K562 (cell line): ENCODE data around the gene PITHD1. TPM values are rescaled to one million over a fixed set of nuclear protein-coding genes. Genes with fewer than 3 reads are reported as not detected.

Source experiments
- ATAC-seq: fragments of 200-7000 bp; cut with Tn5 transposase; 3 replicates; pipeline ENCODE4 v1.9.1; 2020; ENCODE audit warnings: moderate library complexity
- BruUV-seq: library from RNA; stranded (reverse); fragments of 400-500 nt; replicated peaks from 2 replicates; lab custom pipeline; 2021; lab: Mats Ljungman, UMichigan
- CTCF ChIA-PET: fragments of 300-600 bp; formaldehyde crosslinking; extraction: SDS; loops from one replicate; lab custom pipeline; 2021; ENCODE audit warnings: low intra/inter-chr PET ratio; lab: Yijun Ruan, JAX
- POLR2A ChIA-PET: fragments of 300-600, 350-650 bp; sonication (Branson Sonifier 250); formaldehyde crosslinking; extraction: SDS; loops from one replicate; lab custom pipeline; 2021; ENCODE audit warnings: antibody characterized with exemption, inconsistent platforms; lab: Yijun Ruan, JAX
- DNase-seq, 4 experiments: peaks; one replicate each; pipeline versions ENCODE4 v3.0.0 to v3.0.0-alpha.2; 2011 to 2018; ENCODE audit warnings: low spot score in 3 of 4, mixed read lengths in 3 of 4; ENCODE audit errors: extremely low read depth in 1 of 4
- FAIRE-seq: peaks from 2 replicates; lab custom pipeline; 2011; peaks lifted over from hg19 to GRCh38; lab: Jason Lieb, UNC
- H2AFZ ChIP-seq: 2 replicates; pipeline ENCODE4 v1.6.0; 2011; ENCODE audit warnings: low read depth, low read length, control low read depth, inconsistent platforms
- H3K27ac ChIP-seq: fragments of 200-600 bp; 3 replicates; pipeline ENCODE4 v1.8.0; 2011; ENCODE audit warnings: low read depth, mild to moderate bottlenecking, control low read depth, inconsistent platforms, low read length, moderate library complexity, mixed read lengths; ENCODE audit errors: extremely low read depth
- H3K27me3 ChIP-seq, 2 experiments: fragments of 300-600 bp in 1 of 2; 2 replicates in 1 of 2; 3 replicates in 1 of 2; pipeline versions ENCODE4 v1.6.0 to v1.8.0; 2011; ENCODE audit warnings: inconsistent platforms in 2 of 2, low read length in 2 of 2, mild to moderate bottlenecking in 1 of 2, mixed read lengths in 1 of 2, moderate library complexity in 1 of 2; ENCODE audit not compliant: control insufficient read depth in 2 of 2, insufficient read depth in 2 of 2
- H3K36me3 ChIP-seq: fragments of 300-600 bp; 3 replicates; pipeline ENCODE4 v1.8.0; 2011; ENCODE audit warnings: mild to moderate bottlenecking, low read length, inconsistent platforms; ENCODE audit not compliant: control insufficient read depth, insufficient read depth
- H3K4me1 ChIP-seq, 2 experiments: fragments of 200-600 bp in 1 of 2; replicated peaks in 1 of 2; 2 replicates in 1 of 2; 3 replicates in 1 of 2; pipeline versions ENCODE4 v1.5.1 to v1.8.0; 2011; ENCODE audit warnings: inconsistent platforms in 2 of 2, low read length in 2 of 2, mild to moderate bottlenecking in 1 of 2, mixed read lengths in 1 of 2, moderate library complexity in 1 of 2; ENCODE audit not compliant: control insufficient read depth in 2 of 2, insufficient read depth in 2 of 2
- H3K4me2 ChIP-seq: 2 replicates; pipeline ENCODE4 v1.6.1; 2011; ENCODE audit warnings: low read length, control low read depth, inconsistent platforms, mixed read lengths; ENCODE audit not compliant: insufficient read depth
- H3K4me3 ChIP-seq: fragments of 200-600 bp; sonication (generic), shearing (Covaris generic); 2 replicates; pipeline ENCODE4 v1.5.1; 2016; ENCODE audit warnings: control low read depth, inconsistent platforms
- H3K79me2 ChIP-seq: fragments of 200-600 bp; 3 replicates; pipeline ENCODE4 v1.8.0; 2011; ENCODE audit warnings: low read length, inconsistent platforms; ENCODE audit not compliant: control insufficient read depth, insufficient read depth
- H3K9ac ChIP-seq, 2 experiments: 2 replicates each; pipeline versions ENCODE4 v1.6.0 to v1.6.1; 2011; ENCODE audit warnings: low read depth in 2 of 2, low read length in 2 of 2, control low read depth in 1 of 2, inconsistent platforms in 1 of 2, mild to moderate bottlenecking in 1 of 2, mixed read lengths in 1 of 2; ENCODE audit not compliant: insufficient read depth in 1 of 2
- H3K9me1 ChIP-seq: one replicate; pipeline ENCODE4 v1.6.0; 2011; ENCODE audit warnings: inconsistent platforms, mild to moderate bottlenecking, low read length, moderate library complexity; ENCODE audit not compliant: control insufficient read depth, insufficient read depth
- H3K9me3 ChIP-seq: replicated peaks from 2 replicates; pipeline ENCODE4 v1.5.1; 2011; ENCODE audit warnings: low read depth, low read length, inconsistent platforms; ENCODE audit not compliant: control insufficient read depth, insufficient read depth
- H4K20me1 ChIP-seq: replicated peaks from 2 replicates; pipeline ENCODE4 v1.6.1; 2011; ENCODE audit warnings: low read length, inconsistent platforms, mixed read lengths; ENCODE audit not compliant: control insufficient read depth, insufficient read depth
- CBX8 ChIP-seq: fragments of 200-600 bp; sonication (generic); IDR thresholded peaks from 2 replicates; pipeline ENCODE4 v1.6.1; 2012; ENCODE audit warnings: borderline replicate concordance, mixed run types, low read depth, mild to moderate bottlenecking, moderate library complexity, mixed read lengths, low read length, control low read depth, inconsistent platforms; ENCODE audit not compliant: poor library complexity, severe bottlenecking; ENCODE audit errors: extremely low read depth
- DIDO1 ChIP-seq: fragments of 450-650 bp; IDR thresholded peaks from 2 replicates; pipeline ENCODE4 v1.6.1; 2016; ENCODE audit warnings: low read depth, missing biosample characterization, missing genetic modification characterization
- GATAD2B ChIP-seq: fragments of 450-650 bp; IDR thresholded peaks from 2 replicates; pipeline ENCODE4 v1.6.1; 2017; ENCODE audit warnings: mild to moderate bottlenecking, borderline replicate concordance
- HDAC2 ChIP-seq: fragments of 450-650 bp; IDR thresholded peaks from 2 replicates; pipeline ENCODE4 v1.6.1; 2016; ENCODE audit warnings: mild to moderate bottlenecking
- HNRNPK ChIP-seq: fragments of 200-400 bp; formaldehyde crosslinking; IDR thresholded peaks from one replicate; pipeline ENCODE4 v1.6.1; 2018; ENCODE audit warnings: mild to moderate bottlenecking, low read depth, low read length; ENCODE audit not compliant: poor library complexity, severe bottlenecking
- MAFF ChIP-seq: IDR thresholded peaks from 2 replicates; pipeline ENCODE4 v1.6.1; 2012; ENCODE audit warnings: low read length, improper control_type of control experiment
- MBD2 ChIP-seq: sonication (generic); IDR thresholded peaks from 2 replicates; pipeline ENCODE4 v1.6.1; 2016; ENCODE audit warnings: low read depth, borderline replicate concordance
- NONO ChIP-seq, 2 experiments: fragments of 200-400 bp in 1 of 2; fragments of 450-650 bp in 1 of 2; formaldehyde crosslinking in 1 of 2; IDR thresholded peaks; 2 replicates each; pipeline ENCODE4 v1.6.1; 2017; ENCODE audit warnings: low read depth in 2 of 2, mild to moderate bottlenecking in 2 of 2, moderate library complexity in 2 of 2, low read length in 1 of 2
- NR2C1 ChIP-seq, 2 experiments: fragments of 450-650 bp; IDR thresholded peaks; 2 replicates each; pipeline ENCODE4 v1.6.1; 2017; ENCODE audit warnings: mild to moderate bottlenecking in 2 of 2, antibody characterized with exemption in 1 of 2, inconsistent platforms in 1 of 2, missing compliant biosample characterization in 1 of 2, missing genetic modification characterization in 1 of 2
- ZNF347 ChIP-seq: fragments of 450-650 bp; formaldehyde crosslinking; IDR thresholded peaks from 2 replicates; pipeline ENCODE4 v1.4.0; 2020; ENCODE audit warnings: low read depth, mild to moderate bottlenecking, moderate library complexity
- WGBS: fragments of 100-300 bp; shearing (Covaris generic); methylation state at CpG from one replicate; pipeline ENCODE4 v1.1.6; 2016; ENCODE audit warnings: low coverage, mixed read lengths; ENCODE audit not compliant: insufficient coverage; ENCODE audit errors: missing lambda C conversion rate; 5-methylcytosine and 5-hydroxymethylcytosine counted together
- in situ Hi-C: fragments of 300-500 bp; cut with MboI; formaldehyde crosslinking; loops from 4 replicates; pipeline ENCODE4 v1.15.0; 2018; ENCODE audit warnings: inconsistent platforms, mixed read lengths
- intact Hi-C: fragments of 100-400 bp; cut with micrococcal nuclease; formaldehyde crosslinking; loops from 2 replicates; pipeline ENCODE4 v1.14.2; 2022
- polyA plus RNA-seq, 8 experiments: library from polyadenylated mRNA; depleted of rRNA in 4 of 8; stranded (reverse) in 5 of 8; unstranded in 3 of 8; fragments of >200 nt; fragmentation: Nextera tagmentation in 2 of 8; fragmentation: Illumina TruSeq in 1 of 8; extraction: Ambion mirVana in 2 of 8; extraction: Trizol in 1 of 8; gene quantifications; 2 replicates each; pipeline versions ENCODE4 v1.2.1 to v1.2.3, GENCODE V29; 2011 to 2014; ENCODE audit warnings: inconsistent platforms in 1 of 8, missing spikeins in 1 of 8
- total RNA-seq, 7 experiments: library from RNA; depleted of rRNA in 6 of 7; stranded (reverse); fragments of >200 nt in 6 of 7; fragmentation: Illumina TruSeq in 2 of 7; extraction: Trizol in 2 of 7; gene quantifications; 2 replicates each; pipeline versions ENCODE4 v1.2.1 to v1.2.3, GENCODE V29; 2011 to 2021; ENCODE audit warnings: low replicate concordance in 1 of 7
- TF ChIP-seq, protein P1 (sequence below), 2 experiments: IDR thresholded peaks in 1 of 2; conservative IDR thresholded peaks in 1 of 2; 2 replicates each; pipeline ENCODE4 v1.6.1; 2016; ENCODE audit warnings: low read depth in 2 of 2, mild to moderate bottlenecking in 1 of 2, missing compliant biosample characterization in 1 of 2, missing genetic modification characterization in 1 of 2, moderate library complexity in 1 of 2
- TF ChIP-seq, protein P2 (sequence below): fragments of 250-450 bp; sonication (Bioruptor Pico); IDR thresholded peaks from 2 replicates; pipeline ENCODE4 v1.4.0; 2020; ENCODE audit warnings: mild to moderate bottlenecking
- TF ChIP-seq, protein P3 (sequence below): sonication (generic); IDR thresholded peaks from 2 replicates; pipeline ENCODE4 v1.6.1; 2016
- TF ChIP-seq, protein P4 (sequence below): fragments of 450-650 bp; conservative IDR thresholded peaks from 2 replicates; pipeline ENCODE4 v1.6.1; 2016; ENCODE audit warnings: missing genetic modification characterization, low read depth, mild to moderate bottlenecking, control low read depth, missing compliant biosample characterization

The PITHD1 gene
- total and polyA plus RNA-seq, 9 of the 15 experiments (the other 6 are each of a cell fraction or from before 2014, with no cell fraction given), result 46.5 to 175 (median 149) TPM

DNA sequence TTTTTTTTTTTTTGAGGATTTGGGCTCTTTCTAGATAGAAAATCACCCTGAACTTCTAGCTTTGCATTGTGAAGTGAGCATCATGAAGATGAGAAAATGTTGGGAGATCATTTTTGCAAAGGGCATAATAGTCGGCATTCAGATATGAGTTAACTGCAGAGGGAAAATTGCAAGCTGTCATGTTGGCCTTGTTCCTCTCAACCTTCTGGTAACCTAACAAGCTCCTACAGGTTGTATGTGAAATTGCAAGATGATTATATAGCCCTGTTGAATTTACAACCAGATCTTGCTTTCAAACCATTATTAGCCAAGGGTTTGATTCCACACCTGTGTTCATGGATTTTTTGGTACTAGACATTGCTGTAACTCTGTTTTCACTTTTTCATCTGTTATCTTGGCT lies 32.7 kb upstream of the PITHD1 start:
- H3K79me2 ChIP-seq, result peaks cover 81% of the 10 kb centered on the region
- intact Hi-C loops, result no loop called here
- FAIRE-seq (peak; percentile 51), DNase-seq (peak; percentile 50 to 64 (median 58)), ATAC-seq (peak; percentile 38)
- 50% methylated on average over 1 of the region's 1 CpG for WGBS
- H3K9ac ChIP-seq, result peak overlapping the region in 1 of 2 experiments; percentile 82; a peak in 1 of 4 replicates
- peaks cover 23 to 36% of the 10 kb centered on the region in 2 experiments for H3K4me1 ChIP-seq
- H3K9me3 ChIP-seq, result no peaks in the 10 kb centered on the region
- BruUV-seq, result no TSS peak
- no peak overlapping the region for H3K27ac ChIP-seq
- ChIA-PET CTCF (interaction anchor here (0.7 kb wide), 2 partner anchors 17 to 1284 kb away, joined by 3 to 7 read pairs; no protein-coding TSS in a partner anchor), POLR2A (interaction anchor here (0.6 to 3.4 kb wide), 17 partner anchors 9 to 1102 kb away, joined by 3 to 15 read pairs (median 3); partner anchors contain the start of genes C1QC, PNRC2 and RPL11)
- in situ Hi-C loops, result no loop called here
- H3K4me3 ChIP-seq, result peak overlapping the region; percentile 96; the same call in 1 of the 2 replicates
- H3K9me1 ChIP-seq, result no peaks in the 10 kb centered on the region
- H3K4me2 ChIP-seq, result peak overlapping the region; percentile 15; the same call in 1 of the 2 replicates
- peaks cover 54% of the 10 kb centered on the region for H3K36me3 ChIP-seq
- no peaks in the 10 kb centered on the region for H3K27me3 ChIP-seq
- H4K20me1 ChIP-seq, result peaks cover 30% of the 10 kb centered on the region
- H2AFZ ChIP-seq, result no peak overlapping the region
- TF ChIP-seq HNRNPK (no peak), NONO (IDR thresholded peaks at IDR 0.05; ENCODE audit: low read depth in 2 of 2, low read length in 1 of 2) (no peak), HDAC2 (no peak), DIDO1 (tag) (no peak), ZNF347 (CRISPR knock-in tag) (no peak), MBD2 (no peak), MAFF (peak; percentile 58), CBX8 (no peak), GATAD2B (no peak), NR2C1 (IDR thresholded peaks at IDR 0.05) (no peak), NR2C1 (tag; IDR thresholded peaks at IDR 0.05) (no peak)
- TF ChIP-seq, protein P1, sequence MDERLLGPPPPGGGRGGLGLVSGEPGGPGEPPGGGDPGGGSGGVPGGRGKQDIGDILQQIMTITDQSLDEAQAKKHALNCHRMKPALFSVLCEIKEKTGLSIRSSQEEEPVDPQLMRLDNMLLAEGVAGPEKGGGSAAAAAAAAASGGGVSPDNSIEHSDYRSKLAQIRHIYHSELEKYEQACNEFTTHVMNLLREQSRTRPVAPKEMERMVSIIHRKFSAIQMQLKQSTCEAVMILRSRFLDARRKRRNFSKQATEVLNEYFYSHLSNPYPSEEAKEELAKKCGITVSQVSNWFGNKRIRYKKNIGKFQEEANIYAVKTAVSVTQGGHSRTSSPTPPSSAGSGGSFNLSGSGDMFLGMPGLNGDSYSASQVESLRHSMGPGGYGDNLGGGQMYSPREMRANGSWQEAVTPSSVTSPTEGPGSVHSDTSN (CRISPR knock-in tag; IDR thresholded peaks at IDR 0.05; ENCODE audit: low read depth), result no peak
- TF ChIP-seq, protein P1 (tag; conservative IDR thresholded peaks at IDR 0.05; ENCODE audit: low read depth), result no peak
- TF ChIP-seq, protein P2, sequence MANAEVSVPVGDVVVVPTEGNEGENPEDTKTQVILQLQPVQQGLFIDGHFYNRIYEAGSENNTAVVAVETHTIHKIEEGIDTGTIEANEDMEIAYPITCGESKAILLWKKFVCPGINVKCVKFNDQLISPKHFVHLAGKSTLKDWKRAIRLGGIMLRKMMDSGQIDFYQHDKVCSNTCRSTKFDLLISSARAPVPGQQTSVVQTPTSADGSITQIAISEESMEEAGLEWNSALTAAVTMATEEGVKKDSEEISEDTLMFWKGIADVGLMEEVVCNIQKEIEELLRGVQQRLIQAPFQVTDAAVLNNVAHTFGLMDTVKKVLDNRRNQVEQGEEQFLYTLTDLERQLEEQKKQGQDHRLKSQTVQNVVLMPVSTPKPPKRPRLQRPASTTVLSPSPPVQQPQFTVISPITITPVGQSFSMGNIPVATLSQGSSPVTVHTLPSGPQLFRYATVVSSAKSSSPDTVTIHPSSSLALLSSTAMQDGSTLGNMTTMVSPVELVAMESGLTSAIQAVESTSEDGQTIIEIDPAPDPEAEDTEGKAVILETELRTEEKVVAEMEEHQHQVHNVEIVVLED (CRISPR knock-in tag), result no peak
- TF ChIP-seq, protein P3, sequence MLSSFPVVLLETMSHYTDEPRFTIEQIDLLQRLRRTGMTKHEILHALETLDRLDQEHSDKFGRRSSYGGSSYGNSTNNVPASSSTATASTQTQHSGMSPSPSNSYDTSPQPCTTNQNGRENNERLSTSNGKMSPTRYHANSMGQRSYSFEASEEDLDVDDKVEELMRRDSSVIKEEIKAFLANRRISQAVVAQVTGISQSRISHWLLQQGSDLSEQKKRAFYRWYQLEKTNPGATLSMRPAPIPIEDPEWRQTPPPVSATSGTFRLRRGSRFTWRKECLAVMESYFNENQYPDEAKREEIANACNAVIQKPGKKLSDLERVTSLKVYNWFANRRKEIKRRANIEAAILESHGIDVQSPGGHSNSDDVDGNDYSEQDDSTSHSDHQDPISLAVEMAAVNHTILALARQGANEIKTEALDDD, result peak; percentile 67
- TF ChIP-seq, protein P4, sequence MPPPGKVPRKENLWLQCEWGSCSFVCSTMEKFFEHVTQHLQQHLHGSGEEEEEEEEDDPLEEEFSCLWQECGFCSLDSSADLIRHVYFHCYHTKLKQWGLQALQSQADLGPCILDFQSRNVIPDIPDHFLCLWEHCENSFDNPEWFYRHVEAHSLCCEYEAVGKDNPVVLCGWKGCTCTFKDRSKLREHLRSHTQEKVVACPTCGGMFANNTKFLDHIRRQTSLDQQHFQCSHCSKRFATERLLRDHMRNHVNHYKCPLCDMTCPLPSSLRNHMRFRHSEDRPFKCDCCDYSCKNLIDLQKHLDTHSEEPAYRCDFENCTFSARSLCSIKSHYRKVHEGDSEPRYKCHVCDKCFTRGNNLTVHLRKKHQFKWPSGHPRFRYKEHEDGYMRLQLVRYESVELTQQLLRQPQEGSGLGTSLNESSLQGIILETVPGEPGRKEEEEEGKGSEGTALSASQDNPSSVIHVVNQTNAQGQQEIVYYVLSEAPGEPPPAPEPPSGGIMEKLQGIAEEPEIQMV, result no peak
